DMS153 treated with DMSO at 0.1 percent for 48 hours (cell line): Measurements from ENCODE around the gene EZH1.
"Not testable (repeated sequence)": the region's sequence is repeated elsewhere in the genome, so short reads cannot be mapped to it uniquely, and the experiment has no call there.

ENCODE experiments used
- DNase-seq: peaks from one replicate; lab custom pipeline; 2025; ENCODE audit not compliant: unreplicated experiment; lab: John Stamatoyannopoulos, UW

EZH1 gene

GRCh38 chr17:42672038-42672437 is 72.8 kb downstream of the EZH1 start:
- DNase-seq: no peak

- DNase-seq: no peak
Measured at GRCh38 chr17:42670789-42671657, 73.8 kb downstream of the EZH1 start.

- DNase-seq: no peak
Measured at GRCh38 chr17:42669977-42670788, 74.7 kb downstream of the EZH1 start.

GRCh38 chr17:42669705-42669976 is 75.2 kb downstream of the EZH1 start:
- no peak for DNase-seq

- no peak for DNase-seq
Measured at GRCh38 chr17:42667088-42667951, 77.5 kb downstream of the EZH1 start.

GRCh38 chr17:42666126-42666525 is 78.7 kb downstream of the EZH1 start:
- not testable (repeated sequence) for DNase-seq

GRCh38 chr17:42665581-42666001 is 79.2 kb downstream of the EZH1 start:
- no peak for DNase-seq

GRCh38 chr17:42660692-42661345 is 84.0 kb downstream of the EZH1 start:
- DNase-seq: no peak

- DNase-seq: not testable (repeated sequence)
Measured at GRCh38 chr17:42659932-42660274, 84.9 kb downstream of the EZH1 start.

- peak; percentile 92 for DNase-seq
Measured at GRCh38 chr17:42659079-42659931, 85.5 kb downstream of the EZH1 start, which contains the start of gene TUBG2. TUBG2 (plus strand) TSS chr17:42659284; CDS start chr17:42659504, 220 bp downstream.

GRCh38 chr17:42657824-42658588 is 86.8 kb downstream of the EZH1 start:
- no peak for DNase-seq

GRCh38 chr17:42655528-42655927 is 89.3 kb downstream of the EZH1 start:
- no peak for DNase-seq

- DNase-seq: no peak
Measured at GRCh38 chr17:42653179-42654124, 91.4 kb downstream of the EZH1 start.

GRCh38 chr17:42651392-42651791 is 93.4 kb downstream of the EZH1 start:
- DNase-seq: no peak
